SH-SY5Y (cell line): ENCODE measurements around the gene MAN1A2.

Experiments
- GATA2 ChIP-seq: IDR thresholded peaks from 2 replicates; pipeline ENCODE4 v1.6.1; 2011; ENCODE audit warnings: mild to moderate bottlenecking, low read depth, low read length
- GATA3 ChIP-seq: IDR thresholded peaks from 2 replicates; pipeline ENCODE4 v1.6.1; 2011; ENCODE audit warnings: low read depth, mild to moderate bottlenecking, low read length, moderate library complexity

MAN1A2 gene

DNA sequence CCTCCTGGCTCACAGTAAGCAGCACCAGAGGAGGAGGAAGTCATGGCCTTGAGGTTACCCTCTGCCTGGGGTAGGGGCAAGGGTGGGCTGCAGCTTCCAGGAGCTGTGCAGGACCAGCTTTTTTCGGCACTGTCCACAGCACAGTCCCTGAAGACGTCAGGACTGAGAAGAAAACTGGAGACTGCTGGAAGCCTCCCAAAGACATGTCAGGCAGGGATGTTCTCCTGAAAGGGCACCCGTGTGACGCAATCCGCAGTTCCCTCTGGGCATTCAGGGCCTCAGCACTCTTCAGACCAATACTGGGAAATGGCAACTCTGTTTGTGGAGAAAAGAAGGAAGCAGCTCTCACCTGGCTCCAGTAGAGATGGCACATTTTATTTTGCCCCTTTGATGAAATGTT lies 173.8 kb downstream of the MAN1A2 start:
- TF ChIP-seq GATA2 (no peak), GATA3 (no peak)

DNA sequence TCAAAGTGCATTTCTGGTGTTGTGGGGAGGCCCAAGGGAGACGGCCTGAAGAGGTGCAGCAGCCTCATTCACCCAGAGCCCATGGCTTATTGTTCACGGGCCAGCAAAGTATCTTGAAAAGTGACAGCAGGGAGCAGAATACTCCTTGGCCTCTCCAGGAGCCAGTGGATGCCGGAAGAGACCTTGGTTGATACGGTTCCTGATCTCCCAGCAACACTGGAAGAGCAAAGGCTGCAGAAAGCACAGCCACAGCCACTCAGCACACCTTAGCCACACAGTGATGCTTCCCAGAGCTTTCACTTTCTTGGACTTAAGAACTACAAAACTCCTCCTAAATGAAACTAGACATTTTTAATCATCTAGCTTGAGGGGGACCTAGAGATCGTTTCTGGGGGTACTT lies 174.3 kb downstream of the MAN1A2 start:
- TF ChIP-seq GATA2: no peak
- no peak for TF ChIP-seq GATA3

DNA sequence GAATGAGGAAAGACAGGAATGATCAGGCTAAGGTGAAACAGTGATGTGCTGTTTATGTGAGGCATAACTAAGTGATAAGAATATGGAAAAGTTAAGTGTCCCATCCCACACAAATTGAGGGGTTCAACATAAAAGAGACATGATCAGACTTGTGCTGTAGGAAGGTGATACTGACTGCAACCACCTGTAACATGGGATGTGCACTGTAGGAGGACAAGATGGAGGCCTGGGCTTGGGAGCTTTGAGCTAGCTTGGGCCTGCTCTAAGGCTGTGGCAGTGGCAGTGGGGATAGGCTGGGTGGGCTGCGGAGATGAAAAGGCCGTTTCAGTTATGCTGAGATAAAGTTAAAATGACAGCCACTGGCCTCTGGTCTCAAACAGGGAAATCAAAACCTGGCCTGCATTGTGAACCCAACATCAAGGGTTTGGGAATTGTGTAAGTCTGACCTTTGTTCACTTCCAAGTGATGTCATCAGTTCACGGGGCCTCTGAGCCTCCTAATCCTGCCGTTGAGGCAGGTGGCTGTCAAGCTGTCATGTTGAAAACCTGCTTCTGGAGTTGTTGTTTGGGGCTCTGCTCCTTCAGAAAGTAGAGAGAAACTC lies 177.4 kb downstream of the MAN1A2 start:
- no peak for TF ChIP-seq GATA2
- no peak for TF ChIP-seq GATA3

DNA sequence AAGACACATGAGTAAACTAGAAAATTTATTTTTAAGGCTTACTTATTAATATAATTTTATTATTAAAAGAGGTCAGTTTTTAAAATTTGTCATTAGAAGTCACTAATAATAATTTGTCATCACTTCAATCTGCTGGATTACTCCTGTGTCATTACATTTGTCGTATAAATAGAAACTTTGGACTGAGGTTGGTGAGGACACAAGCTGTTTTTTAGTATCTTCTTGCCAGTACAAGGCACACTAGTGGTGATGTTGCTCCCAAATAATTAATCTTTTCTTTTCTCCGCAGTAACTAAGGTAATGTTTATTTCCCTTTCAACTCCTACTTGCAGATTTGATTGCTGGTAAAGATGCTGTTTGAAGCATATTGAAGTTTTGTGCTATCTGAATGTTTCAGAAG lies 179.2 kb downstream of the MAN1A2 start:
- TF ChIP-seq GATA3: no peak
- no peak for TF ChIP-seq GATA2

DNA sequence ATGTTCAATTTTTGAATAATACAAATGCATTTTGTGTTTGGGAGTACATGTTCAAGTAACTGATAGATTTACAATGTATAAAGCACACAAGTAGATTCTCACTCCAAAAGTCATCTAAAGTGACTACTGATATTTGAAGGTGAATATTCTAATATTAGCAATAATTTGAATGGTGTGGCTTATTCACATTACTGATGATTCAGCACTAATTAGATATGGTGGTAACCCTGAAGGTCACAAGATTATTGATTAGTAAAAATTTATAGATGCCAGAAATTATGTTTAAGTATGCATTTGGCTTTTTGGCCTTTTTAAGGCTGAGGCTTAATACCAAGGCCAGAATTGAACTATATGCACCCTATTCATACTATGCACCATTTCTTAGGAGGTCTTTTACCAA lies 186.2 kb downstream of the MAN1A2 start:
- no peak for TF ChIP-seq GATA3
- no peak for TF ChIP-seq GATA2

DNA sequence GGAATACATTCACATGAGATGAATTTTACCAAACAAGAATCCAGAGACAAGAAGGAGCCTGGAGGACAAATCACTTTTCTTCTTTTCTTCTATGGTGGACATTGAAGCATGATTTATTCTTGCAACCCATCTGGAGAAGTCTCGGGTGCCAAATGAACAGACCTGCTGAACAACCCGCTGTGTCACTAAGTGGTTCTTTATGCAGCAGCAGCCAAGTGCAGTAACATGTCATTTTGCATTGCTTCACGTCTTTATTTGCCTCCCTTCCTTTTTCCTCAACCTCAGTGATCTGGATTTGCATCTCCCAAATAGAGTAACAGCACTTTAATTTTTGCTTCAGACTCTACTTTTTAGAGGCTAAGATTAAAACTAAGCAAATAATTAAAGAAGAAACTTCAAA lies 188.6 kb downstream of the MAN1A2 start:
- TF ChIP-seq GATA2 (no peak), GATA3 (no peak)

DNA sequence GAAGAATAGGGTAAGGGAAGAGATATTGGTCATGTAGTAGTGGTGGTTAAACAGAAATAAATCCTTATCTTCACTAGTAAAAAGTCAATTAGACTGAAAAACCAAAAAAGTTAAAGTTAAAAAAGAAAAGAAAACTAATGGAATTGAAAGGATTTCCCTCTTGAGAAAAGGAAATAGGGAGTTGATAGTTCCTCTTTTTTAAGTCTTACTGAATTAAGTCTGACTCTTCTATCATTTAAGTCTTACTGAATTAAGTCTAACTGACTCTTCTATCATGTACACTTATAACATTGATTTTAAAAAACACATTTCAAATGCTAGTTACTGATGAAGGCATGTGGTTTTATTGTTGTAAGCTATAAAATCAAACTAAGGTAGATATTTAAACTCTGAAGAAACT lies 189.1 kb downstream of the MAN1A2 start:
- TF ChIP-seq GATA2 (no peak), GATA3 (no peak)

DNA sequence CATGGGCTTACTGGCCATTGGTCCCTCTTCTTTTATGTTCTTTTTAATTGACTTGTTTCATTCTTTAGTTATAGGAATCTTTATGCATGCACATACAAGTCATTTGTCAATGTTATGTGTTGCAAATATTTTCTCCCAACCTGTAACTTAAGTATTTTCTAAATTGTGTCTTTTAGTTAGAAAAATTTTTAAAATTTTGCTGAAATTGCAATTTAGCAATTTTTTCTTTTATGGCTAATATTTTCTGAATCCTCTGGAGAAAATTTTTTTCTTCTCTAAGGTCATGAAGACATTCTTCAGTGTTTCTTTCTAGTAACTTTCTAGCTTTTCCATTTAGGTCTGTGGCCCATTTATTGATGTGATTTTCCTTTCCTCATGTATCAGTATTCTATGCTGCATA lies 189.7 kb downstream of the MAN1A2 start:
- no peak for TF ChIP-seq GATA2
- no peak for TF ChIP-seq GATA3

DNA sequence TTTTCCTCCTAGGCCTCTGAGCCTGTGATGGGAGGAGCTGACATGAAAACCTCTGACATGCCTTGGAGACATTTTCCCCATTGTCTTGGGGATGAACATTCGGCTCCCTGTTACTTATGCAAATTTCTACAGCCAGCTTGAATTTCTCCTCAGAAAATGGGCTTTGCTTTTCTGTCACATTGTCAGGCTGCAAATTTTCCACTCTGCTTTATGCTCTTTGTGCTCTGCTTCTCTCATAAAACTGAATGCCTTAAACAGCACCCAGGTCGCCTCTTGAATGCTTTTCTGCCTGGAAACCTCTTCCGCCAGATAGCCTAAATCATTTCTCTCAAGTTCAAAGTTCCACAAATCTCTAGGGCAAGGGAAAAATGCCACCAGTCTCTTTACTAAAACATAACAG lies 191.9 kb downstream of the MAN1A2 start:
- TF ChIP-seq GATA2 (no peak), GATA3 (no peak)

DNA sequence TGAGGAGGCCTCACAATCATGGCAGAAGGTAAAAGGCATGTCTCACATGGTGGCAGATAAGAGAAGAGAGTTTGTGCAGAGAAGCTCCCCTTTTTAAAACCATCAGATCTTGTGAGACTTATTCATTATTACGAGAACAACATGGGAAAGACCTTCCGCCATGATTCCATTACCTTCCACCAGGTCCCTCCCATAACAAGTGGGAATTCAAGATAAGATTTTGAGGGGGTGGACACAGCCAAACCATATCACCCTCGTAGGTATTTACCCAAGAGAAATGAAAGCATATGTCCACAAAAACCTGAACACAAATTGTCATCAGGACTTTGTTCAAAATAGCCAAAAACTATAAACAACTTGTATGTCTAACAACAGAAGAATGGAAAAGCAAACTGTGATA lies 192.7 kb downstream of the MAN1A2 start:
- no peak for TF ChIP-seq GATA2
- TF ChIP-seq GATA3: no peak

DNA sequence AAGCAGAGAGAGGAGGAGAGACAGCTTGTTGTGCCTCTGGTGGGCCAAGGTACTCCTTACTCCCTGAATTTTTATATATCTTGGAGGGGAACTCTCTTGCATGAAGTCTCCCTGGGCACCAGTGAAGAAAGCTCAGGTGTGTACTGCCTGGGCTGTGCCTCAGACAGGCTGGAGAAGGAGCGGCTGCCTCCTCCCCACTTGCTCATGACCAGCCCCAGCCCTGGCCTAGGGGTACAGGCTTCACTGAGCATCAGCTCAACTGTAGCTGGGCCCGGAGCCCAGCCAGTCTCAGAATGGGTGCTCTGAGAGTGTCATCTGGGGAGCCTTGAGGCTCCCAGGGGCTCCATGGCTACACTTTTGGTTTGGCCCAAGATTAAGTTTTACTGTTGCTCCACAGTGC lies 193.8 kb downstream of the MAN1A2 start:
- no peak for TF ChIP-seq GATA3
- no peak for TF ChIP-seq GATA2

DNA sequence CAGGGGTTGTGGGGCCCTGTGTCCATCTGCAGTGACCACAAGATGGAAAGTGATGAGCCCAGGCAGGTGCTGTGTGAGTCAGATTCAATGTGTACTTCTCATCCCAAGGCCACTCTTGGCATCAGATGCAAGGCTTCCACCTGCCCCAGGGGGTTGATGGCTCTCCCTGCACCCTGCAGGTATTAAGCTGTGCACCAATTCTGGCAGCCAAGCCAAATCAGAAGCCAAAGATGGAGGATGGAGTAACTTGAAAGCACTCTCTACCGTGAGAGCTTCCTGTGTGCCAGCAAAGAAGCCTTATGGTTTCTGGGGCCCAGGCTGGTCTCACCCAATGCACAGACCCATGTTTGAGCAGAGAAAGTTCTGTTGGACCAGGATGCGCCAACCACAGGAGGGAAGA lies 194.3 kb downstream of the MAN1A2 start:
- TF ChIP-seq GATA2 (no peak), GATA3 (no peak)

DNA sequence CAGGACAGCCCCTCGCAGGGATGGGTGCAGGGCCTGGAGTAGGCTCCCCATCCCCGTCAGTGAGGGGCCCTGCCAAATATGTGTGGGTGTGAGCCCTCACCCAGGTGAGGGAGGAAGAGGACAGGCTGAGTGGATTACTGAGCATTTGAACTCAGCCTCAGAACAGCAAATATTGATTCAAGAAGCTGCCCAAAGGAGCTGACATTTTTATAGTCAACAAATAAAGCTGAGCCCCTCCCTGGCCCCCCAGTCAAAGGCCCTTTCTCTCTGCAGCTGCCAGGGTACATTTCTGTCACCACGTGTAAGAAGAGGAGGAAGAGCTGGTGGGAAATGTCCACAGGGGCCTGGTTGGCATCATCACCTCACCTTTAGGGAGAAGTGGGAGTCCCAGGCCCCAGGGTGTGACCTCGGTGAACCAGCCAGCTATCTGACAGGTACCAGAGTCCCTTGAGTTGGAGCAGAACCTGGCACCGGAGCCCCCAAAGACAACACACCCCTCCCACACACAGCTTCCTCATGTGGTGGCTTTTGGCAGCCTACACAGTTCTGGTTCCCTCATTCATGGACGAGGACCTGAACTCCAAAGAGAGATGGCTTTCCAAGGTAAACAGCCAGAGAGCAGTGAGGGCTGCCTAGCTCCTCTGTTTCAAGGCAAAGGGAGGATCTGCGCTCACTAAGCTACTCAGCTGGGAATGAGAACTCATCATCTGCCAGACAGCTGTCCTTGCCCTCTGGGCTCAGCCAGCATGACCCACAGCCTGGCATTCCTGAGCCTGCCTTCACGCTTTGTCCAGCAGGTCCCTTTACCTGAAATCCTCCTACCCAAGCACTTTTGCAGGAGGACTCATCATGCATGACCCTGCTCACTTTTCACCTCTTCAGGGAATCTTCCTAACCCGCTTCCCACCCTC lies 195.6 kb downstream of the MAN1A2 start:
- TF ChIP-seq GATA2 (no peak), GATA3 (no peak)

DNA sequence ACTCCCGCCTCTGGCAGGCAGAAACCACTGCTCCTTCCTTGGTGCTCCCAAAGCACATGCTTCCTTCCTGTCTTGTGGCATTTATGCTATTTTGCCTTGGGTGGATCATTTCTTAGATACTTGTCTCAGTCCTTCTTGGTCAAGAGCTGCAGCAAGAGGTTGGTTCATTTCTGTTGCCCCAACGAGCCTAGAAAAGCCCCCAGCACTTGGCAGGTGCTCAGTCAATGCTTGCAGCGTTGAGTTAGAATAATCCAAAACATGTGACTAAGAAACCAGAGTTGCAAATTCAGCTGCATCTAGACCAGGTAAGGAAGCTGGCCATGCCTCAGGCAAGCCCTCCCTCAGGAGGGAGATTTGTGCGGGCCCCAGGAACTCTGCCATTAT lies 196.2 kb downstream of the MAN1A2 start:
- no peak for TF ChIP-seq GATA3
- TF ChIP-seq GATA2: no peak
